GM12878 (cell line): ENCODE results near the gene MMD. TPM values are rescaled to one million over a fixed set of nuclear protein-coding genes. Genes with fewer than 3 reads are reported as not detected.
A peak's percentile ranks its signal among the peaks of the same experiment; 100 is the strongest.

Experiments
- ATF7 ChIP-seq: fragments of 450-650 bp; IDR thresholded peaks from 2 replicates; pipeline ENCODE4 v1.6.1; 2016; ENCODE audit warnings: low read depth, mild to moderate bottlenecking
- CREB1 ChIP-seq: IDR thresholded peaks from 2 replicates; pipeline ENCODE4 v1.6.1; 2012; ENCODE audit warnings: low read depth, mild to moderate bottlenecking, inconsistent platforms
- CTCF ChIP-seq, 3 experiments: IDR thresholded peaks in 2 of 3; conservative IDR thresholded peaks in 1 of 3; 2 replicates each; pipeline ENCODE4 v1.5.1; 2011; ENCODE audit warnings: low read depth in 3 of 3, low read length in 3 of 3, mild to moderate bottlenecking in 3 of 3, control low read depth in 2 of 3, moderate library complexity in 2 of 3, inconsistent platforms in 1 of 3, mixed read lengths in 1 of 3; ENCODE audit not compliant: control insufficient read depth in 2 of 3, insufficient read depth in 1 of 3; ENCODE audit errors: extremely low read depth in 1 of 3
- DPF2 ChIP-seq: fragments of 450-650 bp; IDR thresholded peaks from 2 replicates; pipeline ENCODE4 v1.6.1; 2017; ENCODE audit warnings: mild to moderate bottlenecking
- EED ChIP-seq: sonication (generic); IDR thresholded peaks from 2 replicates; pipeline ENCODE4 v1.6.1; 2016; ENCODE audit warnings: antibody characterized with exemption, low read depth
- EGR1 ChIP-seq, 2 experiments: IDR thresholded peaks; 1 replicate in 1 of 2; 2 replicates in 1 of 2; pipeline ENCODE4 v1.6.1; 2011 to 2012; ENCODE audit warnings: low read depth in 2 of 2, low read length in 2 of 2, borderline replicate concordance in 1 of 2, mild to moderate bottlenecking in 1 of 2, moderate library complexity in 1 of 2
- ETV6 ChIP-seq, 2 experiments: fragments of 450-650 bp in 1 of 2; IDR thresholded peaks in 1 of 2; conservative IDR thresholded peaks in 1 of 2; 2 replicates each; pipeline ENCODE4 v1.6.1; 2014; ENCODE audit warnings: antibody characterized with exemption in 1 of 2, borderline replicate concordance in 1 of 2, low read depth in 1 of 2, mild to moderate bottlenecking in 1 of 2, moderate library complexity in 1 of 2
- GATAD2B ChIP-seq: fragments of 450-650 bp; conservative IDR thresholded peaks from 2 replicates; pipeline ENCODE4 v1.6.1; 2017; ENCODE audit warnings: low read depth, mild to moderate bottlenecking, moderate library complexity
- IKZF1 ChIP-seq: fragments of 450-650 bp; conservative IDR thresholded peaks from 2 replicates; pipeline ENCODE4 v1.6.1; 2017; ENCODE audit warnings: antibody characterized with exemption, mild to moderate bottlenecking
- IRF4 ChIP-seq: IDR thresholded peaks from 2 replicates; pipeline ENCODE4 v1.6.1; 2011; ENCODE audit warnings: low read depth, low read length
- JUNB ChIP-seq: IDR thresholded peaks from 2 replicates; pipeline ENCODE4 v1.6.1; 2016; ENCODE audit warnings: antibody characterized with exemption, mild to moderate bottlenecking
- MEF2A ChIP-seq: IDR thresholded peaks from 2 replicates; pipeline ENCODE4 v1.6.1; 2011; ENCODE audit warnings: low read depth, mild to moderate bottlenecking, low read length, moderate library complexity; ENCODE audit not compliant: insufficient read depth
- MYC ChIP-seq: IDR thresholded peaks from 2 replicates; pipeline ENCODE4 v1.6.1; 2011; ENCODE audit warnings: mild to moderate bottlenecking, low read length, moderate library complexity, inconsistent platforms; ENCODE audit not compliant: insufficient read depth, insufficient replicate concordance, insufficient read length, severe bottlenecking
- NFYB ChIP-seq: IDR thresholded peaks from 2 replicates; pipeline ENCODE4 v1.6.1; 2011; ENCODE audit warnings: low read depth, mild to moderate bottlenecking, low read length, improper control_type of control experiment, moderate library complexity; ENCODE audit not compliant: insufficient read depth
- RELA ChIP-seq: fragments of 450-650 bp; IDR thresholded peaks from 2 replicates; pipeline ENCODE4 v1.8.0; 2014; ENCODE audit warnings: borderline replicate concordance; ENCODE audit not compliant: partially characterized antibody
- SP1 ChIP-seq: IDR thresholded peaks from one replicate; pipeline ENCODE4 v1.6.1; 2011; ENCODE audit warnings: low read depth, low read length
- TCF3 ChIP-seq: IDR thresholded peaks from 2 replicates; pipeline ENCODE4 v1.6.1; 2012; ENCODE audit warnings: low read depth, mild to moderate bottlenecking, low read length, borderline replicate concordance; ENCODE audit not compliant: insufficient read depth
- polyA plus RNA-seq, 11 experiments: library from polyadenylated mRNA; depleted of rRNA in 4 of 11; unstranded in 6 of 11; stranded (reverse) in 5 of 11; fragments of >200 nt; fragmentation: Nextera tagmentation in 4 of 11; fragmentation: Illumina TruSeq in 1 of 11; extraction: Ambion mirVana in 4 of 11; extraction: Trizol in 1 of 11; gene quantifications; 1 replicate in 1 of 11; 2 replicates in 10 of 11; pipeline versions ENCODE4 v1.2.1 to v1.2.3, GENCODE V29; 2011 to 2016; ENCODE audit warnings: inconsistent platforms in 2 of 11, missing spikeins in 2 of 11, low read depth in 1 of 11
- total RNA-seq, 4 experiments: library from RNA; depleted of rRNA in 3 of 4; stranded (reverse); fragments of >200 nt in 3 of 4; fragmentation: Illumina TruSeq in 1 of 4; extraction: Trizol in 1 of 4; gene quantifications; 2 replicates each; pipeline versions ENCODE4 v1.2.1 to v1.2.3, GENCODE V29; 2013 to 2021
- TF ChIP-seq, protein P1 (sequence below): IDR thresholded peaks from 2 replicates; pipeline ENCODE4 v1.6.1; 2012; ENCODE audit warnings: improper control_type of control experiment, low read depth, low read length; ENCODE audit not compliant: insufficient replicate concordance
- TF ChIP-seq, protein P2 (sequence below): fragments of 450-650 bp; IDR thresholded peaks from 2 replicates; pipeline ENCODE4 v1.6.1; 2017; ENCODE audit warnings: low read depth, mild to moderate bottlenecking, moderate library complexity
- TF ChIP-seq, protein P3 (sequence below): IDR thresholded peaks from 2 replicates; pipeline ENCODE4 v1.6.1; 2012; ENCODE audit warnings: low read depth, low read length, improper control_type of control experiment

Gene MMD
- total and polyA plus RNA-seq, 10 of the 15 experiments (the other 5 are each of a cell fraction or from before 2014, with no cell fraction given), result 8.0 to 46.7 (median 22.3) TPM

DNA sequence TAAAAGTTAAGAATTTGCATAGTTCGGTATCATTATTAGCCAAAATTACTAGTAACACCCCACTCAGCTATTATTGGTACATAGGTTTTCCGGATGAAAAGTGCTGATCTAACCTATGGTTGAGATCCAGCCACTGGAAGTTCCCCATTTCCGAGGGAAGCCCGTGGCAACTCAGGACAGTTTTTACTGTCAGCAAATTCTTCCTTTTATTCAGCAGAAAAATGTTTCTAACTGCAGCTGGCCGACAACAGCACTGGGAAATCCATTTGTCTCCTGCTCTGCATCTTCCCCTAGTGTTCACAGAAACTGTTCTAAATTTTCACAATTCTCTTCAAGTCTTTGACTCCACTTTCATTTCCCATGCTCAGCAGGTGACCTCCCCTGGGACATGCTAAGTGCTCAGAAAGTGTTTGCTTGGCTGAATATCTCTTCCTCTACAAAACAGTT, 15.5 kb upstream of the MMD start (continued):
- TF ChIP-seq, protein P1, sequence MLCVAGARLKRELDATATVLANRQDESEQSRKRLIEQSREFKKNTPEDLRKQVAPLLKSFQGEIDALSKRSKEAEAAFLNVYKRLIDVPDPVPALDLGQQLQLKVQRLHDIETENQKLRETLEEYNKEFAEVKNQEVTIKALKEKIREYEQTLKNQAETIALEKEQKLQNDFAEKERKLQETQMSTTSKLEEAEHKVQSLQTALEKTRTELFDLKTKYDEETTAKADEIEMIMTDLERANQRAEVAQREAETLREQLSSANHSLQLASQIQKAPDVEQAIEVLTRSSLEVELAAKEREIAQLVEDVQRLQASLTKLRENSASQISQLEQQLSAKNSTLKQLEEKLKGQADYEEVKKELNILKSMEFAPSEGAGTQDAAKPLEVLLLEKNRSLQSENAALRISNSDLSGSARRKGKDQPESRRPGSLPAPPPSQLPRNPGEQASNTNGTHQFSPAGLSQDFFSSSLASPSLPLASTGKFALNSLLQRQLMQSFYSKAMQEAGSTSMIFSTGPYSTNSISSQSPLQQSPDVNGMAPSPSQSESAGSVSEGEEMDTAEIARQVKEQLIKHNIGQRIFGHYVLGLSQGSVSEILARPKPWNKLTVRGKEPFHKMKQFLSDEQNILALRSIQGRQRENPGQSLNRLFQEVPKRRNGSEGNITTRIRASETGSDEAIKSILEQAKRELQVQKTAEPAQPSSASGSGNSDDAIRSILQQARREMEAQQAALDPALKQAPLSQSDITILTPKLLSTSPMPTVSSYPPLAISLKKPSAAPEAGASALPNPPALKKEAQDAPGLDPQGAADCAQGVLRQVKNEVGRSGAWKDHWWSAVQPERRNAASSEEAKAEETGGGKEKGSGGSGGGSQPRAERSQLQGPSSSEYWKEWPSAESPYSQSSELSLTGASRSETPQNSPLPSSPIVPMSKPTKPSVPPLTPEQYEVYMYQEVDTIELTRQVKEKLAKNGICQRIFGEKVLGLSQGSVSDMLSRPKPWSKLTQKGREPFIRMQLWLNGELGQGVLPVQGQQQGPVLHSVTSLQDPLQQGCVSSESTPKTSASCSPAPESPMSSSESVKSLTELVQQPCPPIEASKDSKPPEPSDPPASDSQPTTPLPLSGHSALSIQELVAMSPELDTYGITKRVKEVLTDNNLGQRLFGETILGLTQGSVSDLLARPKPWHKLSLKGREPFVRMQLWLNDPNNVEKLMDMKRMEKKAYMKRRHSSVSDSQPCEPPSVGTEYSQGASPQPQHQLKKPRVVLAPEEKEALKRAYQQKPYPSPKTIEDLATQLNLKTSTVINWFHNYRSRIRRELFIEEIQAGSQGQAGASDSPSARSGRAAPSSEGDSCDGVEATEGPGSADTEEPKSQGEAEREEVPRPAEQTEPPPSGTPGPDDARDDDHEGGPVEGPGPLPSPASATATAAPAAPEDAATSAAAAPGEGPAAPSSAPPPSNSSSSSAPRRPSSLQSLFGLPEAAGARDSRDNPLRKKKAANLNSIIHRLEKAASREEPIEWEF, result peak; percentile 77
- TF ChIP-seq EGR1 (IDR thresholded peaks at IDR 0.05; ENCODE audit: borderline replicate concordance in 1 of 2, low read depth in 2 of 2, low read length in 2 of 2), result no peak
- peak; percentile 57; the same call in 1 of the 2 replicates for TF ChIP-seq NFYB
- peak; percentile 93 for TF ChIP-seq EED
- TF ChIP-seq ETV6 (conservative IDR thresholded peaks at IDR 0.05 in 1 of 2, IDR thresholded peaks at IDR 0.05 in 1 of 2; ENCODE audit: borderline replicate concordance in 1 of 2, low read depth in 1 of 2), result peak in 1 of 2 experiments; percentile 62; a peak in 2 of 4 replicates
- TF ChIP-seq CTCF (IDR thresholded peaks at IDR 0.05 in 2 of 3, conservative IDR thresholded peaks at IDR 0.05 in 1 of 3; ENCODE audit: control insufficient read depth in 2 of 3, extremely low read depth in 1 of 3, insufficient read depth in 1 of 3, low read depth in 3 of 3, low read length in 3 of 3), result no peak
- peak; percentile 90 for TF ChIP-seq IKZF1
- TF ChIP-seq MEF2A, result peak; percentile 80
- TF ChIP-seq MYC, result no peak
- peak; percentile 44; the same call in 1 of the 2 replicates for TF ChIP-seq IRF4
- TF ChIP-seq, protein P2, sequence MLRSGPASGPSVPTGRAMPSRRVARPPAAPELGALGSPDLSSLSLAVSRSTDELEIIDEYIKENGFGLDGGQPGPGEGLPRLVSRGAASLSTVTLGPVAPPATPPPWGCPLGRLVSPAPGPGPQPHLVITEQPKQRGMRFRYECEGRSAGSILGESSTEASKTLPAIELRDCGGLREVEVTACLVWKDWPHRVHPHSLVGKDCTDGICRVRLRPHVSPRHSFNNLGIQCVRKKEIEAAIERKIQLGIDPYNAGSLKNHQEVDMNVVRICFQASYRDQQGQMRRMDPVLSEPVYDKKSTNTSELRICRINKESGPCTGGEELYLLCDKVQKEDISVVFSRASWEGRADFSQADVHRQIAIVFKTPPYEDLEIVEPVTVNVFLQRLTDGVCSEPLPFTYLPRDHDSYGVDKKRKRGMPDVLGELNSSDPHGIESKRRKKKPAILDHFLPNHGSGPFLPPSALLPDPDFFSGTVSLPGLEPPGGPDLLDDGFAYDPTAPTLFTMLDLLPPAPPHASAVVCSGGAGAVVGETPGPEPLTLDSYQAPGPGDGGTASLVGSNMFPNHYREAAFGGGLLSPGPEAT, result peak; percentile 79
- TF ChIP-seq, protein P3, sequence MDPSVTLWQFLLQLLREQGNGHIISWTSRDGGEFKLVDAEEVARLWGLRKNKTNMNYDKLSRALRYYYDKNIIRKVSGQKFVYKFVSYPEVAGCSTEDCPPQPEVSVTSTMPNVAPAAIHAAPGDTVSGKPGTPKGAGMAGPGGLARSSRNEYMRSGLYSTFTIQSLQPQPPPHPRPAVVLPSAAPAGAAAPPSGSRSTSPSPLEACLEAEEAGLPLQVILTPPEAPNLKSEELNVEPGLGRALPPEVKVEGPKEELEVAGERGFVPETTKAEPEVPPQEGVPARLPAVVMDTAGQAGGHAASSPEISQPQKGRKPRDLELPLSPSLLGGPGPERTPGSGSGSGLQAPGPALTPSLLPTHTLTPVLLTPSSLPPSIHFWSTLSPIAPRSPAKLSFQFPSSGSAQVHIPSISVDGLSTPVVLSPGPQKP, result peak; percentile 24; the same call in 1 of the 2 replicates
- peak; percentile 48 for TF ChIP-seq ATF7
- TF ChIP-seq DPF2, result peak; percentile 75
- TF ChIP-seq TCF3, result 0 out of 2 replicates have a peak, but pooled peaks have one; percentile 38
- TF ChIP-seq SP1, result peak; percentile 59
- peak; percentile 31 for TF ChIP-seq JUNB
- peak; percentile 68 for TF ChIP-seq RELA
- TF ChIP-seq GATAD2B, result peak; percentile 45; the same call in 1 of the 2 replicates
- TF ChIP-seq CREB1, result 0 out of 2 replicates have a peak, but pooled peaks have one; percentile 17
